Measurements from ENCODE around the gene SMARCB1.

Gene SMARCB1

GRCh38 chr22:23829845-23830372 is 43.1 kb downstream of the SMARCB1 start:
- no peak for DNase-seq

DNA sequence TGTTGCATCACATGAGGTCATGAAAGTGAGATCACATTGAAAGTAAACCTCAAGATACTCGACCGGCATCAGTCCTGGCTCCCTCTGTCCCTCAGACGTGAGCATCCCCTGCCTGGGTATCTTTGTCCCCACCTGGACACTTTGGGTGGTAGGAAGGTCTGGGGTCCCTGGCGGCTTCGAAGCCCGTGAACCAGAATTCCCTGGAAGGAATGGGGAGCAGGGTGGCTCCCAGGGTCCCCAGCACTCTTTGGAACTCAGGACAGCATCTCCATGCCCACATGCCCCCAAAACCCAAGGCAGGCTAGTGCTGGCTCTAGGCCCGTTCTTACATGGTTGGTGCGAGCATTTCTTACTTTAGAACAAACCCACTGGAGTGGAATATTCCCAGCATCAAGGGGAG is 44.5 kb downstream of the SMARCB1 start:
- DNase-seq: no peak

DNA sequence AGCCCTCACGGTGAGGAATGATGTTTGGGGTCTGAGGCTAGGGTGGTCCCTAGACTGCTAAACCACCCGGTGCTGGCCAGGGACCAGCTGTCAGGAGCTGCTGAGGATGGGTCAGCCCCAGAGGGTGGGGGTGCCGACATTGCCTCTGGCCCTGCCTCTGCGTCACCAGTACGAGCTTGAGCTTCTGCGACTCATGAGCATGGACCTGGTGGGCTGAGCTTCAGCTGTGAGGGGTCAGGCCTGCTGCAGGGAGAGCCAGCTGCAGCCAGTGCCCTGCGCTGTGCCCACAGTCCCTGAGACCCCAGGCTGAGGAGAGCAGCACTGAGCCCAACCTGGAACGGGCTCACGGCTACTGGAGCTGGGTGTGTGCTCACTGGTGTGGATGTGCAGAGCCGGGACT is 45.0 kb downstream of the SMARCB1 start:
- no peak for DNase-seq

DNA sequence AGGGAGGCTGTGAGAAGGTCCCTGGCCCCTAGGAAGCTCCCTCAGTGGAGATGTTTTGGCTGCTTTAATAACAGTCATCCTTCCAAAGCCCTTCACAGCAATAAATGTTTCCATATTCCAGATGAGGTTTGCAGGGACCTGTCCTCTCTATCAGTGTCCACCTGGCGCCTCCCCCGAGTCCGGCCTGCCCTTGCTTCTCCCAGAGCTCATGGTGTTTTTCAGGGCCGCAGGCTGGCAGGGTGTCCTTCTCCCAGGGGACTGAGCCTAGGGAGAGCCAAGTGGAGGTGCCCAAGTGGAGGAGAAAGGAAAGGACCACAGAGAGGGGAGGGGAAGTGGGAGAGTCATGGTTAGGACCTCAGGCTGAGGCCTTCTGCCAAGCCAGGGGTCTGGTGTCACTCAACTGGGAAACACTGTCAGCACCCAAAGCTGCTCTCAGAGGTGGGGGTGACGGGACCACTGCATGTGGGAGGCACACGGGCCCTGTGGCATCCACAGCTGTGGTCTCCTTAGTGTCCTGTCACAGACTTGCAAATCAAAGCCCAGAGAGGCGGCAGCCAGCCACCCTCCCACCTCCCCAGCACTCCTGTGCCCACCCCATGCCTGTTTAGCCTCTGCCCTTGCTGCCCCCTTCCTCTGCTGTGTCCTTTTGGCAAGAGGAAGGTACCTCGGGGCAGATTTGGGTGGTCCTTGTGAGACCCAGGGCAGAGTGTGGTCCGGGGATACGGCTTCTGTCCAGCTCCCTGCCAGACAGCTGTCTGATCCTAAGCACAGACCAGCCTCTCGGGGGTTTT is 45.7 kb downstream of the SMARCB1 start:
- DNase-seq: no peak

- no peak for DNase-seq
Measured at GRCh38 chr22:23833017-23833751, 46.4 kb downstream of the SMARCB1 start.

- DNase-seq: peak in 6 of 56 donors; percentile 9 to 38 (median 26)
Measured at GRCh38 chr22:23833911-23834317, 47.1 kb downstream of the SMARCB1 start.

DNA sequence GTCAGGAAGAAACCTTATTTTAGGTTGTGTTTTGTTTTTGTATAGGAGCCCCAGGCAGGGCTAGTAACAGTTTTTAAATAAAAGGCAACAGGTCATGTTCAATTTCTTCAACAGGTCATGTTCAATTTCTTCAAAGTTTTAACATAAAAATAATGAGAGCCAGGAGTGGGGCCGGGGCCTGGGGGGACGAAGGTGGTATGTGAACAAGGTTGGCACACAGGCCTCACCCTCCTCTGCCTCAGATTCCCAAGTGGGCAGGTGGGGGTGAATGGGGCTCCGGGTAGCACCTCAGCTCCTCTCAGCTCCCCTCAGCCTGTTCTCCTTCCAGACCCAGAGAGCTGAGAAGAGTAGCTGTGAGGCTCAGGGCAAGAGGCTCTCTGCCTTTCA is 47.6 kb downstream of the SMARCB1 start:
- no peak for DNase-seq

- peak in 46 of 56 donors; percentile 16 to 82 (median 56) for DNase-seq
Measured at GRCh38 chr22:23834793-23835483, 48.2 kb downstream of the SMARCB1 start.

- no peak for DNase-seq
Measured at GRCh38 chr22:23835484-23836144, 48.8 kb downstream of the SMARCB1 start.

DNA sequence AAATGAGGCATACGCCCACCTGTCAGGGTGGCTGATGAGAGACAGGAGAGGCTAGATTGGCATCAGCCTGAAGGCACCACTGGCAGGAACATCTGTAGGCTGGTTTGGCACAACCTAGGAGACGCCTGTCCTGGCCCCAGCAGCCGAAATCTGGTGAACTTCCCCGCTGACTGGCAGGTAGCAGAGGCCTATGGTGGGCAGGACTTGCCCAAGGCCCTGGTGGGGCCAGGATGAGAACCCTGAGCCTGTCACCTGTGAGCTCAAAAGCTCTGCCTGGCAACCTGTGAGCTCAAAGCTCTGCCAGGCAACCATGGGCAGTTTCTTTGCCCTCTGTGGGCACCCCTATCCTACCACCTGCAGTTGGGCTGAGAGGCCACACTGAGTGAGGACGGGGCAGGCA is 49.5 kb downstream of the SMARCB1 start:
- no peak for DNase-seq

GRCh38 chr22:23836692-23837495 is 50.1 kb downstream of the SMARCB1 start:
- DNase-seq: no peak

DNA sequence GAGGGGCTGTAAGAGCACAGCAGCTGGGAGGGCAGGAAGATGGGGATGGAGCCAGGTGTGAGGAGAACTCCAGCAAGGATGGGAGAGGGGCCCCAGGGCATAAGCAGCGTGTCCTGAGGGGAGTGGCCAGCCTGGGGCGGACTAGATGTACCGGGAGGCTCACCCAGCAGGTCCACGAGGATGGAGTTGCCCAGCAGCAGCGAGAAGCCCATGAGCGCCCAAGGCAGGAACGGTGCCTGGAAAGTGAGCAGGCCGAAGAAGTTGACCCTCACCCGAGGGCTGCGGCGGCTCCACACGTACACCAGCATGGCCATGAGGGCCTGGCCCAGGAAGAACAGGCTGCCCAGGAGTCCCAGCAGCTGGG is 50.7 kb downstream of the SMARCB1 start:
- DNase-seq: no peak

DNA sequence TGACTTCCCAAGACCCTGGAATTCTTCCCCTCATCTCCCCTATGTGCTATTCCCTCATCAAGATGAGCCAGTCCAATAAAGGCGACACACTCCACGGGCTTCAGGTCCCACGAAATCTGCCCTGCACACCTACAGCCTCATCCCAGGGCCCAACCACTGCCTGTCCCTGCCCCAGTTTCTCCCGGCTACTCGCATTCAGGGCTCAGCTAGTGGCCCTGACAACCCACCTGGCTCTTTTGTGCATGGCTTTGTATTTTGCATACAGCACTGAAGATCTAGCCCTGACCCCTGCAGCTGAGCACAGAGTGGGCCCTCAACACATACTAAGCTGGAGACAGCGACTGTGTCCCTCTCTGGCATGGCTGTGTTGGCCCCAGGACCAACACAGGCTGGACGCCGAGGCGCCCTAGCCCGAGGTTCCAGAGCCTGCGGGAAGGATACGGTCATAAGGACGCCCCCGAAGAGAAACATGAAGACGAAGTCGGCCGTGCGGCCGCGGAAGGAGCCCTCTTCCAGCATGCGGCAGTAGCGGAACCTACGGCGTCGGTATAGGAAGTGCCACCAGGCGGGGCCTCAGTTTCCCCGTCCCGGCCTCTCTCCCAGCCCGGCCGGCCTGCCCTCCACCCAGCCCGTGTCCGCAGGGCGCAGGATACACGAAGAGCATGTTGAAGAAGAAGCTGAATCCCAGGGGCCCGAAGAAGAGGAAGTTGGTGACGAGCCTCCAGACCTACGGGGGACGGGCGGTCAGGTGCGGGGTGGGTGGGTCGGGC is 51.3 kb downstream of the SMARCB1 start:
- DNase-seq: no peak

DNA sequence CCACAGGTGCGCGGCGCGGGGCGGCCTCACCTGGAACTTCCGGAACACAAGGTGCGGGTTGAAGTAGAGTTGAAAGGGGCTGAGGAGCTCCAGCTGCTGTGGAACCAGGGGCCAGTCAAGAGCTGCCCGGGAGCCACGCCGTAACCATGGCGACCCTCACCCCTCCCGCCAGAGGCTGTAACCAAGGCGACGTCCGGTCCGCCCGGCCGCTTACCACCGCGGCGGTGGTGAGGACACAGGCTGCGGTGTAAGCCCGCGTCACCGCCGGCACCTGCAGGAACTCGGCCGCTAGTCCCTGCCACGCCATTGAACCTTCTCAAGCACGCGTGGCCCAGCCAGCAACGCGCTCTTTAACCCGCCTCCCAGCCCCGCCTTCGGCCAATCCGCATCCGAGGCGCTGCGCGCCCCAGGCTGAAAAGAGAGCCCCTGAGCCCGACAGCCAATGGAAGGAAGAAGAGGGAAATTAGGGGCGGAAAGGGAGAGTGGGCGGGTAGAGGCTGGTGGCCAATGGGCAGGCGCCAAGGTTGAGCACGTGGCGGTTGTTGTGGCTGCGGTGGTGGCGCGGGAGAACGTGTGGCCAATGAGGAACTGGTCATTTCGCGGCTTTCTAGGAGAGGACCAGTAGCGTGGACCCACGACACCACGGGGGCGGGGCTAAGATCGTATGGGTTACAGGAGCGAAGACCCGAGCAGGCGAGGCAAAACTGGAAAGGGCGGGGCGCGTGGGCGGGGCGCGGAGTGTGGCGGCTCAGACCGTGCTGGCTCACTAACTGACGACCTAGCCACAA is 52.1 kb downstream of the SMARCB1 start, which contains the start of gene DERL3:
TSS of gene DERL3 (minus strand) at position 326 of the 788 bp plus-strand sequence. CDS start at position 307, 19 bp downstream.
- peak; percentile 50 to 99 (median 86) for DNase-seq

DNA sequence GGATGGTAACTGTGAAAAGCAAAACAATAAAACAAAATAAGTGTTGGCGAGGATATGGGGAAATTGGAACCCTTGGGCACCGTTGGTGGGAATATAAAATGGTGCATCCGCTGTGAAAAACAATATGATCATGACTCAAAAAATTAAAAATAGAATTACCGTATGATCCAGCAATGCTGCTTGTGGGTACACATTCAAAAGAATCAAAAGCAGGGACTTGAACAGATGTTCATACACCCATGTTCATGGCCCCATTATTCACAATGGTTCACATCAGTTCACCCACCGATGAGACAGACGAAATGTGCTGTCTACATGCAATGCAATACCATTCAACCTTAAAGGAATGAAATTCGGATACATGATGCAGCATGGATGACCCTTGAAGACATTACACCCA is 53.3 kb downstream of the SMARCB1 start:
- no peak for DNase-seq

DNA sequence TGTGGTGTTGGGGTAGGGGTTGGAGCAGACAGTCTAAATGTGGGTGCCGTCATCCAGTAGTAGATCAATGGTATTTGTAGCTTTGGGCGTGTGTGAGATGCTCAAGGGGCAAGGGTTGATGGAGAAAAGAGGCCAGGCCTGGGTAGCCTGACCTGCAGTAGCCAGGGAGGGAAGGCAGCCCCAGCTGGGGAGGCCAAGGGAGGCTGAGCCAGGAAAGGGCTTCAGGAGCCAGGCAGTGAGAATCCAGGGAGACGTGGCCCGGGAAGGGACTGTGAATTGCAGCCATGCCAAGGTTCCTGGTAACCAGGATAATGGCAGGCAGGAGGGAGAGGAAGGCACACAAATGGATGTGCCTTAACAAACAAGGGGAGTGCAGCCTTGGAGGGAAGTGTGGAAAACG is 54.5 kb downstream of the SMARCB1 start:
- no peak for DNase-seq

GRCh38 chr22:23841736-23842445 is 55.1 kb downstream of the SMARCB1 start:
- no peak for DNase-seq

DNA sequence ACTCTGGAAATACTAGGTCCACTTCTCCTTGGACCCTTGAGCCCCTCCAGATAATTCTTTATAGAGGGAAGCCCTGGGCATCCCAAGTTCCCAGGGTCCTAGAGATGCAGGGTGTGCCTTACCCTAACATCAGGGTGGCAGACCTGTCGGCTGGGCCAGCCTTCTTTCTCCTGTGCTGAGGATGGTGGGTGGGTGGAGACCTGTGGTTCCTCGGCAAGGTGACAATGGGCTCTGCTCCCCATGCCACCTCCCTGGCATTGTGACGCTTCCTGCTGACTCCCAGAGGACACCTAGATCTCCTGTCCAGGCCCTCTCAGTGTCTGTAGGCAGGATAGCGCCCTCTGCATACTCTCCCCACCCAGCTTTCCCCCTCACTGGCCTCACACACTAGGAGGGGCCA is 55.8 kb downstream of the SMARCB1 start:
- no peak for DNase-seq
